HG03060 (cell line): Measurements from ENCODE around the gene PATL2.
"Not testable (repeated sequence)": the region's sequence is repeated elsewhere in the genome, so short reads cannot be mapped to it uniquely, and the experiment has no call there.

Source experiments
- ATAC-seq: cut with Tn5 transposase; IDR thresholded peaks from one replicate; pipeline ENCODE4 v1.9.1; 2021; ENCODE audit warnings: low read depth, moderate number of reproducible peaks; ENCODE audit not compliant: unreplicated experiment

PATL2 gene

GRCh38 chr15:44711096-44711742 is at the start of gene PATL2, which contains the start of gene B2M:
TSS of gene PATL2 (minus strand) at chr15:44711323. CDS start at chr15:44676490, 34,833 bp downstream.
TSS of gene B2M (plus strand) at chr15:44711517. CDS start at chr15:44711547, 30 bp downstream.
- peak; percentile 83 for ATAC-seq

- ATAC-seq: no peak
These were observed 42.2 kb upstream of the PATL2 start for GRCh38 chr15:44753345-44753744.

GRCh38 chr15:44743454-44743853 is 32.3 kb upstream of the PATL2 start:
- not testable (repeated sequence) for ATAC-seq

DNA sequence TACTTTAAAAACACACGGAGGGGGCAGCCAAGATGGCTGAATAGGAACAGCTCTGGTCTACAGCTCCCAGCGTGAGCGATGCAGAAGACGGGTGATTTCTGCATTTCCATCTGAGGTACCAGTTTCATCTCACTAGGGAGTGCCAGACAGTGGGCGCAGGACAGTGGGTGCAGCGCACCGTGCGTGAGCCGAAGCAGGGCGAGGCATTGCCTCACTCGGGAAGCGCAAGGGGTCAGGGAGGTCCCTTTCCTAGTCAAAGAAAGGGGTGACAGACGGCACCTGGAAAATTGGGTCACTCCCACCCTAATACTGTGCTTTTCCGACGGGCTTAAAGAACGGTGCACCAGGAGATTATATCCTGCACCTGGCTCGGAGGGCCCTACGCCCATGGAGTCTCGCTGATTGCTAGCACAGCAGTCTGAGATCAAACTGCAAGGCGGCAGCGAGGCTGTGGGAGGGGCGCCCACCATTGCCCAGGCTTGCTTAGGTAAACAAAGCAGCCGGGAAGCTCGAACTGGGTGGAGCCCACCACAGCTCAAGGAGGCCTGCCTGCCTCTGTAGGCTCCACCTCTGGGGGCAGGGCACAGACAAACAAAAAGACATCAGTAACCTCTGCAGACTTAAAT is 28.2 kb upstream of the PATL2 start:
- ATAC-seq: not testable (repeated sequence)

DNA sequence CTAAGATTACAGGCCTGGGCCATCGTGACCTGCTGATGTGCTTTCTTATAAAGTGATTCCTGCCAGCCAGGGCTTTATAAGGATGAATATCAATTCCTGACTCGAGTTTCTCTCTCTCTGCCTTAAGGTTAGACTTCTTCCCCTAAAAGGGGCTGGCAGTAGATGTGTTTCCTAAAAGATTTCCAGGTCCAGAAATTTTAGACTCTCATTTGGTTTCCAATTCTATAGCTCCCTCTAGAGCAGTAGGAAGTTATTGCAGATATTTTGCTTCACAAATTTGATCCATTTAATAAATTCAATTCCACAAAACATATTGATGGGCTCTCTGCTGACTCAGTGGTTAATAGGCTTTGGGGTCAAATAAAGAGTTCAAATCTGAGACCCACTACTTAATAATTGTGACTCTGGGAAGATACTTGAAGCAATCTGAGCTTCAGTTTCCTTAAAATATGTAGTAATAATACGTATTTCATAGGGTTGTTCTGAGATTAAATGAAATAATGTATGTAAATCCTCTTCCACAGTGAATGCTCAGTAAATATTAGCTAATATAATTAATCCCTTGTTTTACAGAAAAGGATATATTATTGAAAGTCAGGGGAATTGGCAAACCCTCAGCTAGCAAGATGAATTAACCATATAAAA is 27.3 kb upstream of the PATL2 start:
- no peak for ATAC-seq

GRCh38 chr15:44736181-44736765 is 25.1 kb upstream of the PATL2 start, which contains the start of gene TRIM69:
TSS of gene TRIM69 (plus strand) at chr15:44736528. CDS start at chr15:44736705, 177 bp downstream.
- ATAC-seq: no peak

GRCh38 chr15:44735482-44736180 is 24.5 kb upstream of the PATL2 start:
- ATAC-seq: no peak

GRCh38 chr15:44734839-44735481 is 23.8 kb upstream of the PATL2 start:
- no peak for ATAC-seq

DNA sequence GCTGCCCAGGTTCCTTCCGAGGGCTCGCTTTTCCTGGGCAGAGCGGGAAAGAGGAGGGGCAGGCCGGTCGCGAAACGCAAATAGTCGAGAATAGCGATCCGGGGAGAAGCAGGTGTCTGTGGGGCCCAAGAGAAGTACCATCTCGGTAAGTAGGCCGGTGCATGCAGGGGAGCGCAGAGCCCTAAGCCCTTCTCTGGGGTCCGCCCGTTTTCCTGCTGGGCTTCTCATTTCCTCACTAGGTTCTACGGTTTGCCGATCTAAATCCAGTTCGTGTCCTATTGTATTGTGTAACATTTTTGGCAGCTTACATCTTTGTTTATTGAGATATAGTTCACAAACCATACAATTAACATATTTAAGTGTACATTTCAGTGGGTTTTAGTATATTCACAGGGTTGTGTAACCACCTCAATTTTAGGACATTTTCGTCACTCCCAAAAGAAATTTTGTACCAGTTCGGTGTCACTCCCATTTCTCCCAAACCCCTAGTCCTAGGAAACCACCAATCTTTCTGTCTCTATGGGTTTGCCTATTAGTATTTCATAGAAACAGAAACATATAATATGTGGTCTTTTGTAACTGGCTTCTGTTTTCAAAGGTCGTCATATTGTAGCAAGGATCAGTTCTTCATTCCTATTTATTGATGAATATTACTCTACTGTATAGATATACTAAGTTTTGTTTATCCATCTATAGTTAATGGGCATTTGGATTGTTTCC is 18.4 kb upstream of the PATL2 start:
- ATAC-seq: no peak

DNA sequence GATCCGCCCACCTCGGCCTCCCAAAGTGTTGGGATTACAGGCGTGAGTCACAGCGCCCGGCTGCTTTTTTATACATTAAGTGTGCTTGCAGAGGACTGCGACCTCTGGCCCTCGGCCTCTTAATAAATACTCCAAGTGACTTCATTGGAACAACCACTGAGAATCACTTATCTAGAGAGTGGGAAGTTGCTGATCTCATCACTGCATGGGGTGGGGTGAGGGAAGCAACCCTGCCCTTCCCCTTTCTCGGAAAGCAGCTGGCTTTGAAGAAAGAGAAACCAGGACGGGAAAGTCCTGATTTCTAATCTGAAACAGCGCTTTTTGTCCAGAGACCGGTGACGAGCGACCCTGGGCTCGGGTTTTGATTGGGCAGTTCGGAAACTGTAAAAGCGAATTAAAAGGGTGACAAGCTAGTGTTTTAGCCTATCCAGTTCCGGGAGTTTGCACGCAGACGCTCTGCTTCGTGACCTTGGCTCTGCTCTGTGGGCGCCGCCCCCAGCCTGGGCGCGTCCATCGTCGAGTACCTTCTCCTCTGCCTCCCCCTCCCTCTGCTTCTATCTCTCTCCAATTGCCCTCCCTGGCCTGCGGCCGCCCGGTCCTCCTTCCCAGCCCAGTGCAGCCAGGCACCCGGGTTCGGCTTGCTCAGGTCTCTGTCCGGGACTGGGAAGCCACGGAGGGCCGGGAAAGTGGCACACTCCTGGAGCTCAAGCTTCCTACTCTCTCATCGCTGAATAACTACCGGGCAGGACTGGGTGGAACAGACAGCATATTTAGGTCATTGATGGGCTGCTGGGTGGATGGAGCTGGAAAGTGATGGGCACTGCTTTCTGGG is 17.7 kb upstream of the PATL2 start:
- peak; percentile 48 for ATAC-seq

- not testable (repeated sequence) for ATAC-seq
These were observed 17.1 kb upstream of the PATL2 start for GRCh38 chr15:44728232-44728575.

DNA sequence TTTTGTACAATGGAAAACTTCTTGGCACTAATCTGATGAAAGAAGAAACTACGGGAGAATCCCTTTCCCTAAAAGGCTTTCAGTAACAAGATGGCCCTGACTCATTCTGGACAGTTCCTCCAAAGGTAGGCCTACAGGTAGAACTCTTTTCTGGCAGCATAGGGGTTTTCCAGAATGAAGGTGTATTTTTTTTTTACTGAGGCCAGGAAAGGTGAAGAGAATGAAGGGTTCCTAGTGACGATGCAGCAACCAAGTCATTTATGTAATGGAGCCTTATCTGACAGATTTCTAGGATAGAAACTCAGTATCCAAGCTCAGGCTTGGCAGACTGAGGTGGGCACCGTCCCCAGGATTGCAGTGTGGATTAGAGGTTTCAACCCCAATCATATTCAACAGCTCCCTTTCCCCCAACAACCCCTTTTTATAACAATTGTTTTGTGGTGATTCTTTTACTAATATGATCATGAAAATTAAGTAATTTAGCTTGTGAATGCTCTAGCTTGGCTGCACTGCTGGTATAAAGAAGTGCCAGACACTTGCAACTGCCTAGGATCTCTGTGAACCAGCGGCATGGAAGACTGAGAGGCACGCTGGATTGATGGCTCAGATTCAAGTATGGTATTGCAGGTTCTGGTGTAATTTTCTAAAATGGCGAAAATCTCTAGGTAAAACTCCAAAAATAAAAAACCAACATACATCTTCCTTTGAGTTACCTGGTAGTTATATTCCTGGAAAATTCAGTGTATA is 16.5 kb upstream of the PATL2 start:
- no peak for ATAC-seq

DNA sequence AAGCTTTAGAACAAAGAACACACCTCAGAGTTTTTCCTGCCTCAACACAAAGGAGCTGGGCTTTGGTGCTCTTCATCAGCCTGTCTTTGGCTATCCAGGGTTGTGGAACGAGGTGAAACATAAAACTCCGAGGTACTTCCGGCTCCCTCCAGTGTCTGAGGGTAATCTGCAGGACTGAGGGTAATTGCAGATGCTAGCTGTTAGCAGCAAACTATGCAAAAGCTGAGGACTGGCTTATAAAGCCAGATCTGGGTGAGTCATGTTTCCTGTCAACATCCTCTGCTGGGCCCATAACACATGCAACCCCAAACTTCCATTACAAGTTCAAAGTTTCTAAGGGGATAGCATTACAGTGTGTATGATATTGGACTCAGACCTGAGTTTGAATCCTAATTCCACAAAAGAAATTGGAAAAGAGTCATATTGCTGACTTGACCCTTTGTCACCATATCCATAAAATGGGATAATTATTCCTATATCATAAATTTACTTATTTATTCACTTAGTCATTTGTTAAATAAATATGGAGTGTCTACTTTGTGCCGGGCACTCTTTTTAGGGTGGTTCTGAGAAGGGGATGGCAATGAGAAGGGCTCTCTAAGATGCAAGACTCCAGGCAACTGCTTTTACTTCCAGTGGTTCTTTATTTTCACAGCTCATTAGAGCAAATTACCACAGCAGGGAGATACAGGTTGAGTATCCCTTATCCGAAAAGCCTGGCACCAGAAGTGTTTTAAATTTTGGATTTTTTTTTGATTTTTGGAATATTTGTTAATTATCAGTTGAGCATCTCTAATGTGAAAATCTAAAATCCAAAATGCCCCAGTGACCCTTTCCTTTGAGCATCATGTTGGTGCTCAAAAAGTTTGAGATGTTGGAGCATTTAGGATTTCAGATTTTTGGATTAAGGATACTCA is 15.7 kb upstream of the PATL2 start:
- peak; percentile 27 for ATAC-seq

DNA sequence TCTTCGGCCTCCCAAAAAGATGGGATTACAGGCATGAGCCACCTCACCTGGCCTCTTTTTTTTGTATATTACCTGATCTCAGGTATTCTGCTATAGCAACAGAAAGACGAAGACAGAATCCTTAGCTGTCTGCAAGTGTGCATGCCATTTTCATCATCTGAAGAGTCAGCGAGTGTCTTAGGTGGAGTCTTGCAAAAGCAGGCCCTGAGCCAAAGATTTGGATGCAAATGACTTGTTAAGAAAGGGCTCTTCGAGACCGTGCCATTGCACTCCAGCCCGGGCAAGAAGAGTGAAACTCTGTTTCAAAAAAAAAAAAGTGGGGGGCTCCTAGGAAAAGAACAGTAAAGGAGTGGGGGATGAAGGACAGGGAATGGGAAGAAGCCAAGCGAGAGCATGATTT is 15.0 kb upstream of the PATL2 start:
- no peak for ATAC-seq

GRCh38 chr15:44722011-44722410 is 10.9 kb upstream of the PATL2 start:
- ATAC-seq: no peak

- ATAC-seq: no peak
These were observed 9.5 kb upstream of the PATL2 start for GRCh38 chr15:44720460-44721176.
